ACHN (cell line): ENCODE measurements around the gene GANC.
"Not testable (repeated sequence)": the region's sequence is repeated elsewhere in the genome, so short reads cannot be mapped to it uniquely, and the experiment has no call there.

Source experiments
- DNase-seq: peaks from one replicate; pipeline ENCODE4 v3.0.0-alpha.2; 2015
- in situ Hi-C: cut with HindIII; loops from 2 replicates; pipeline ENCODE4 v1.10.0; 2017; ENCODE audit warnings: low sequenced_read_pairs, low pct_ligation_motif_present, low pct_unique_long_range_greater_than_20kb

Gene GANC

GRCh38 chr15:42272939-42273899 lies at the start of gene GANC, which contains the start of gene TMEM87A:
Gene GANC, plus strand, starts transcription at chr15:42273201. Its CDS starts 1,281 bp downstream, at chr15:42274482.
Gene TMEM87A, minus strand, starts transcription at chr15:42273433. Its CDS starts 35 bp downstream, at chr15:42273398.
- in situ Hi-C loops = no loop called here
- peak; percentile 97 for DNase-seq

GRCh38 chr15:42226648-42227047 lies 46.4 kb upstream of the GANC start:
- in situ Hi-C loops = no loop called here
- no peak for DNase-seq

- DNase-seq = no peak
- in situ Hi-C loops = no loop called here
Measured at GRCh38 chr15:42228036-42228435, 45.0 kb upstream of the GANC start.

- DNase-seq, in situ Hi-C loops: not testable (repeated sequence)
Measured at GRCh38 chr15:42228981-42229380, 44.0 kb upstream of the GANC start.

GRCh38 chr15:42231088-42231487 lies 41.9 kb upstream of the GANC start:
- DNase-seq = no peak
- in situ Hi-C loops = no loop called here

GRCh38 chr15:42232606-42233005 lies 40.4 kb upstream of the GANC start:
- DNase-seq = no peak
- in situ Hi-C loops = no loop called here

- DNase-seq = no peak
- in situ Hi-C loops = no loop called here
Measured at GRCh38 chr15:42233107-42233506, 39.9 kb upstream of the GANC start.

- DNase-seq = no peak
- in situ Hi-C loops = no loop called here
Measured at GRCh38 chr15:42239528-42240182, 33.3 kb upstream of the GANC start.

- in situ Hi-C loops = no loop called here
- DNase-seq = no peak
Measured at GRCh38 chr15:42240823-42241222, 32.2 kb upstream of the GANC start.

GRCh38 chr15:42253300-42253699 lies 19.7 kb upstream of the GANC start:
- in situ Hi-C loops = no loop called here
- no peak for DNase-seq

- in situ Hi-C loops = no loop called here
- DNase-seq = no peak
Measured at GRCh38 chr15:42264795-42265194, 8.2 kb upstream of the GANC start.

GRCh38 chr15:42267286-42267685 lies 5.7 kb upstream of the GANC start:
- no peak for DNase-seq
- in situ Hi-C loops = no loop called here

GRCh38 chr15:42270551-42270950 lies 2.5 kb upstream of the GANC start:
- DNase-seq = no peak
- in situ Hi-C loops = no loop called here

GRCh38 chr15:42270996-42271395 lies 2.0 kb upstream of the GANC start:
- in situ Hi-C loops = no loop called here

GRCh38 chr15:42273900-42274701 lies 1.1 kb downstream of the GANC start:
- in situ Hi-C loops = no loop called here
- DNase-seq = peak; percentile 36

More at GRCh38 chr15:42270996-42271395, 2.0 kb upstream of the GANC start:
- DNase-seq = no peak

GRCh38 chr15:42274702-42274989 lies 1.6 kb downstream of the GANC start:
- in situ Hi-C loops = no loop called here
- no peak for DNase-seq

GRCh38 chr15:42275780-42276391 lies 2.9 kb downstream of the GANC start:
- in situ Hi-C loops = no loop called here

GRCh38 chr15:42276762-42277161 lies 3.8 kb downstream of the GANC start:
- in situ Hi-C loops = no loop called here
- DNase-seq = no peak

More at GRCh38 chr15:42275780-42276391, 2.9 kb downstream of the GANC start:
- DNase-seq = no peak
